ENCODE data around the gene PTPN14.

PTPN14 gene

DNA sequence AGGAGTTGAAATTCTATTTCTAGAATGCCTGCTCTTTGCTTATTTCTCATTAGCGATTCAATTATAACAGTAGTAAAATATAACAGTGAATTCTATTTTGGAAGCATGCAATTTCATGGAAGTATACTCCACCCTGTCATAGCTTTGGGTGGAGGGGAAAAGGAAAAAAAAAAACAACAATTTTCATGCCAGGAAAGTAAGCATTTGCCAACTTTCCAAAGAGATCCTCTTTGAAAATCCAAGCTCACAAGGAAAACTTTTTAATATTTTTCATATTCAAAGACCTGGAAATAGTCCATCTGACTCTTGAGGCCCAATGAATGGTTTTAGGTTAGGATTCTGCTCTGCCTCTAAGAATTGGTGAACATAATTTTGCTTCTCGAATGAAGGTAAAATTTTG, 134.5 kb downstream of the PTPN14 start:
- CTCF ChIA-PET, result no interaction called here
- TF ChIP-seq, protein P1, sequence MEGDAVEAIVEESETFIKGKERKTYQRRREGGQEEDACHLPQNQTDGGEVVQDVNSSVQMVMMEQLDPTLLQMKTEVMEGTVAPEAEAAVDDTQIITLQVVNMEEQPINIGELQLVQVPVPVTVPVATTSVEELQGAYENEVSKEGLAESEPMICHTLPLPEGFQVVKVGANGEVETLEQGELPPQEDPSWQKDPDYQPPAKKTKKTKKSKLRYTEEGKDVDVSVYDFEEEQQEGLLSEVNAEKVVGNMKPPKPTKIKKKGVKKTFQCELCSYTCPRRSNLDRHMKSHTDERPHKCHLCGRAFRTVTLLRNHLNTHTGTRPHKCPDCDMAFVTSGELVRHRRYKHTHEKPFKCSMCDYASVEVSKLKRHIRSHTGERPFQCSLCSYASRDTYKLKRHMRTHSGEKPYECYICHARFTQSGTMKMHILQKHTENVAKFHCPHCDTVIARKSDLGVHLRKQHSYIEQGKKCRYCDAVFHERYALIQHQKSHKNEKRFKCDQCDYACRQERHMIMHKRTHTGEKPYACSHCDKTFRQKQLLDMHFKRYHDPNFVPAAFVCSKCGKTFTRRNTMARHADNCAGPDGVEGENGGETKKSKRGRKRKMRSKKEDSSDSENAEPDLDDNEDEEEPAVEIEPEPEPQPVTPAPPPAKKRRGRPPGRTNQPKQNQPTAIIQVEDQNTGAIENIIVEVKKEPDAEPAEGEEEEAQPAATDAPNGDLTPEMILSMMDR (IDR thresholded peaks at IDR 0.05; ENCODE audit: control extremely low read depth, extremely low read depth, low read depth, missing control alignments), result no peak
- POLR2A ChIA-PET, result no interaction called here
- DNase-seq (ENCODE audit: extremely low spot score), result no peak

DNA sequence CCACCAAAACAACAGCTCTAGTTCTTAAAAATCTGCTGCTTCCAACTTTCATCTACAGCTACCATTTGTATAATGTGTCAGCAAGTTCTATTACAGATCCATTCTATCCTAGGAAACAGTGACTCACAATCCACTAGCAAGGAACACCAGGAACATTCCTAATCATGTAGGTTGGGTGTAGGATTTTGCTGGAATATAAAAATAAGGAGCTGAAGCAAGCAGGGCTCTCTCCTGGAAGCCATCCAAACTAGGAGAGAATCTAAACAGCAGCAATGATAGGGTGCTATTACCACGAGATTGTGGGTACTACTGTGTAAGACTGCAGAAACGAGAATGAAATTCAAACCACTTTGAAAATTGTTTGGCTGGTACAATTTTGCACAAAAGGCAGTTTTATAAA, 135.0 kb downstream of the PTPN14 start:
- DNase-seq (ENCODE audit: extremely low spot score), result no peak
- TF ChIP-seq, protein P1 (IDR thresholded peaks at IDR 0.05; ENCODE audit: control extremely low read depth, extremely low read depth, low read depth, missing control alignments), result no peak
- CTCF ChIA-PET, result no interaction called here
- POLR2A ChIA-PET, result no interaction called here

DNA sequence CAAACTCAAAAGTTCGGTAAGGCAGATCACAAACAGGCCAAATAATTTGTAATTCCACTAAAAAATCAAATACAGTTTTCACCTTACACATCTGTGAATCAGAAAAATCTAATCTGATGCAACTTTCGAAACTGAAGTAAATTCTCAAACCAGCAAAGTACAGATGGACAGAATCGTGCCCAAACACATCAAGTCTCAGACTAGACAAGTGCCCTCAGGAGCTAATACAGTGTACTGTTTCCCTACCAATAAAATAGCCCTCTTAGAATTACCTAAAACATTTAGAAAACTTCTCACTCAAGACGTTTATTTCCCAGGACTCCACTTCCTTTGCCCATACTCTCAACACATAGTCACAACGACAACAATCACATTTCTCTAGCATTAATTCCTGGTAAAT, 136.3 kb downstream of the PTPN14 start:
- ChIA-PET CTCF (interaction anchor here (2.0 to 2.1 kb wide), 3 partner anchors 14 to 83 kb away, joined by 4 to 7 read pairs (median 6); no protein-coding TSS in a partner anchor), POLR2A (no interaction called here)
- TF ChIP-seq, protein P1 (IDR thresholded peaks at IDR 0.05; ENCODE audit: control extremely low read depth, extremely low read depth, low read depth, missing control alignments), result no peak
- no peak for DNase-seq (ENCODE audit: extremely low spot score)

DNA sequence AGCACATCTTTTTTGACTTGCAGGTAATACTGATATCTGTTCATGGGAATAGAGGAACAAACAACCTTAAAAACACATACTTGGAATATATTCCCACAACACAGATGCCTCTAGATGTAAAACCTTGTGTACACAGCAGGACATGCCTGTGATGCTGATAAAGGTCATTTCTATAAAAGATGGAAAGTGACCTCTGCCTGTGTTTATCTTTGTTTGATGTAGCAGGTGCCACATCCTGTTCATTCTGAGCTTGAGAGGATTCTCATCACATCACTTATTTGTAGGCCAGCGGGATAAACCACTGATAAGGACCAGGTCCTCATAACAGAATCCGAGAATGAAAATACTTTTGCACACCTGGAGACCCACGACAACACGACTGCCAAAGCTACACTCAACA, 136.7 kb downstream of the PTPN14 start:
- POLR2A ChIA-PET, result no interaction called here
- CTCF ChIA-PET, result interaction anchor here (1.5 to 2.1 kb wide), 4 partner anchors 13 to 153 kb away, joined by 4 to 7 read pairs (median 5); no protein-coding TSS in a partner anchor
- TF ChIP-seq, protein P1 (IDR thresholded peaks at IDR 0.05; ENCODE audit: control extremely low read depth, extremely low read depth, low read depth, missing control alignments), result no peak
- DNase-seq (ENCODE audit: extremely low spot score), result no peak

DNA sequence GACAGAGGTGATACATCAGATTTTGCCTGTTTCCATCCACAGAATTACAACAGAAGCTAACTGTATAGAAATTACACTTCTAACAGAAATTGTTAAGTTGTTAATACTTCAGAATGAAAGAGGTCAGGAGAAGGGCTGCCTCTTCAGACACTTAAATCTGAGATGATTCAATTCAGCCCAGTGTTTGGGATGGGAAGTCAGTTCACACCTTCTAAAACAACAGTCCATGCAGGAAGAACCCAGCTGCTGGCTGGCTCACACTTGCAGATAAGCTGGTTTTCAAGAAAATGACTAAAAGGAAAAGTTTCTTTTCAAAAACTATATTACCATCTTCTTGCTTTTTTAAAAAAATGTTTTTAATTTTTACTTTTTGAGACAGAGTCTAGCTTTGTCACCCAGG, 138.1 kb downstream of the PTPN14 start:
- POLR2A ChIA-PET, result no interaction called here
- DNase-seq (ENCODE audit: extremely low spot score), result no peak
- CTCF ChIA-PET, result interaction anchor here (1.0 to 2.1 kb wide), 5 partner anchors 9 to 167 kb away, joined by 3 to 6 read pairs (median 3); no protein-coding TSS in a partner anchor
- TF ChIP-seq, protein P1 (IDR thresholded peaks at IDR 0.05; ENCODE audit: control extremely low read depth, extremely low read depth, low read depth, missing control alignments), result no peak

DNA sequence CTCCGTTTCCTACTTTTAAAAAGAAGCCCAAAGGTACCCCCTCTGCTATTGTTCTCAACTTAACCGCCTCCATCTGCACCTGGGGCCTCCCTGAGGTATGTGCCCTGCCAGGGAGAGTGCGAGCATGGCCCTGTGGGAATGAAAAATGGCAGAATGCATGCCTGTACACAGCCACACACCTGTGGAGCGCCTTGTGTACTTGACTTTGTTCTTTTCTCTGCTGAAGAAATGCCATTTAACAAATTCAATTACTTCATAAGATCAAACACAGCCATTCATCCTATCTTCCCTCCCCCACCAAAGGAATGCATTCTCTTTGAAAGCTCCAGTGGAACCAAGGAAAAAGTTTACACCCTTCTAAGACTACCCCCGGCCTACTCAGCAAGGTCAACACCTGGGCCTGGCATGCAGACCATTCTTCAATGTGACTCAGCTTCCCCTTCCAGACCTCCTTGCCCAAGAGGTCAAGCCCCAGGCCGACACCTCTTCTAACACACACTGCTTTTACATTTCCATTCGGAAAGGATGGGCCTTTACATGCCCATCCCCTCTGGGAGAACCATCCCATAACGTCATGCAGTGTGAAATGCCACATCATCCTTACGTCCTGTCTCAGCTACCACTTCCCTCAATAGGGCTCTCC, 146.7 kb downstream of the PTPN14 start:
- ChIA-PET POLR2A (no interaction called here), CTCF (interaction anchor here (1.0 to 1.4 kb wide), 4 partner anchors 17 to 183 kb away, joined by 3 to 6 read pairs (median 4); no protein-coding TSS in a partner anchor)
- no peak for DNase-seq (ENCODE audit: extremely low spot score)
- TF ChIP-seq, protein P1 (IDR thresholded peaks at IDR 0.05; ENCODE audit: control extremely low read depth, extremely low read depth, low read depth, missing control alignments), result no peak
